GM19452 (cell line): Measurements from ENCODE around the gene PTPRO.

Experiments
- ATAC-seq: cut with Tn5 transposase; IDR thresholded peaks from one replicate; pipeline ENCODE4 v1.9.1; 2021; ENCODE audit not compliant: unreplicated experiment

The PTPRO gene

DNA sequence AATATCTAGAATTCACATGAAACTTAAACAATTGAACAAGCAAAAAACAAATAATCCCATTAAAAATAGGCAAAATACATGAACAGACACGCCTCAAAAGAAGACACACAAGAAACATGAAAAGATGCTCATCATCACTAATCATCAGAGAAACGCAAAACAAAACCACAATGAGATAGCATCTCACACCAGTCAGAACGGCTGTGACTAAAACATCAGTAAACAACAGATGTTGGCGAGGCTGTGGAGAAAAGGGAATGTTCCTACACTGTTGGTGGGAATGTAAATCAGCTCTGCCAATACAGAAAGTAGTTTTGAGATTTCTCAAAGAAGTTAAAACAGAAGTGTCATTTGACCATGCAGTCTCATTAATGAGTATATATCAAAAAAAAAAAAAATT lies 121.3 kb downstream of the PTPRO start:
- no peak for ATAC-seq

- no peak for ATAC-seq
Observed at GRCh38 chr12:15444523-15444922, 122.2 kb downstream of the PTPRO start.

DNA sequence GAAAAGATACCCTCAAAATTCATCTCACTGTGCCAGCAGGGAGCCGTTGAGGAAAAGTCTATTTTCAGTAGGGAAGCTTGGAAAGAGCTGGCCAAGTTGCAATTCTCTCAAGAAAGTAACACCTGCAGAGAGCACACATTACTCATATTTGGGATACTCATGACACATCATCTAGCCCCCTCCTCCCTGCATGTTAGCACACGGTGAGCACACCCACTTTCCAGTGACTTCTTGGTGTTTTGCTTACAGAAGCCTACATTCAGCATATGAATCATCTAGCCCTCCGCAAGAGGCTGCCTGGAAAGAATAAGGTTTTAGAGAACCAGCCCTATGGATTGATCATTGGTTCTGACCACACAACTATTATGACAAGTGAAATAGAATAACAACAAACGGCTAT lies 124.5 kb downstream of the PTPRO start:
- ATAC-seq: no peak

- ATAC-seq: no peak
Observed at GRCh38 chr12:15453613-15454012, 131.3 kb downstream of the PTPRO start.

GRCh38 chr12:15458008-15458407 lies 135.7 kb downstream of the PTPRO start:
- no peak for ATAC-seq

- no peak for ATAC-seq
Observed at GRCh38 chr12:15468911-15469310, 146.6 kb downstream of the PTPRO start.

DNA sequence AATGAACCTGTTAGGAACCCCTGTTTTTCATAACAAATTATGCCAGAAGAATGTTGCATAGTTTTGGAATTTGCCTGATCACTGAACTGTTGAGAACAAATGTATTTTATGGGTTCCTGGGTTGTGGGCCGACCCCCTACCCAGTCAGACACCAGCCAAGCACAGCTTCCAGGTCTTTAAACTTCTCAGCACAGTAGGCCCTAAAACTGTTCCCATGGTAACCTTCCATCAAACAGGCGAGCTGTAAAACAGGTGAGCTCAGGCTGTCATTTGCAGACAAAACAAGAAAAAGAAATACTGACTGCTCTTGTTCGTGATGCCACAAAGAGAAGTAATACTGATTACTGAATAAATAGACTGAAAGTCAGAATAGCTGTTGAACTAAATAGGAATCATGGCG lies 147.0 kb downstream of the PTPRO start:
- ATAC-seq: no peak

DNA sequence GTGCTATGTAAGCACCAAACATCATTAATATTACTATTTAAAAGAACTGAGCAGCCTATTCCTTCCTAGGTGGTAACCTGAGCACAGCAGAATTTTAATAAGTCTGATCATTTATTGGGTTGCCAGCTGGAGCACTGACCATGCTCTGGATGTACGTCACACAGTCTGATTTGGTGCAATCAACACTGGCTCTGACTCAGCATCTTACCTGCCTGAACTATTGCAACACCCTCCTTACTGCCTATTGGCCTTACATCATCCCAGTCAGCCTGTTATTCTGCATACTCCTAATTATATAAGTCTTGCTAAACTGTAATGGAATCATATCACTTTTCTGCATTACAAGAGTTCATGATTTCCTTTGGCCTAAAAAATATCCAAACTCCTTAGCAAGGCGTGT lies 149.7 kb downstream of the PTPRO start:
- no peak for ATAC-seq

DNA sequence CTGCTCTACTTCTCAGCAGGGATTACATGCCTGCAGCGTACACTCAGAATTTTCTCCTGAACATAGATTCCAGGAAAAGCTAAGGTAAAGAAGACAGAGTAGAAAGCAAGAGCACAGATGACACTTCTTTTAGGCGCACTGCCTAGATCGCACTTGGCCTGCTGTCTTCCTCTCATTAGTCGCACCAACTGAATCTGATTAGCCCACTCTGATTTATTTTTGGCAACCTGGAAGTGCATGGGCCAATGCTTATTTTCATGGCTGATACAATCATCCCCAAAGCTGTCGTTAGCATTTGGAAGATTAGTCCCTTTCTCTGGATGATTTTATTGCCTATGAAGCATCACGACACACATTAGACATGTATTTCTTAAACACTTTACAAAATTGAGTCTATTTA lies 152.5 kb downstream of the PTPRO start:
- ATAC-seq: no peak

- no peak for ATAC-seq
Observed at GRCh38 chr12:15477761-15478160, 155.5 kb downstream of the PTPRO start.

DNA sequence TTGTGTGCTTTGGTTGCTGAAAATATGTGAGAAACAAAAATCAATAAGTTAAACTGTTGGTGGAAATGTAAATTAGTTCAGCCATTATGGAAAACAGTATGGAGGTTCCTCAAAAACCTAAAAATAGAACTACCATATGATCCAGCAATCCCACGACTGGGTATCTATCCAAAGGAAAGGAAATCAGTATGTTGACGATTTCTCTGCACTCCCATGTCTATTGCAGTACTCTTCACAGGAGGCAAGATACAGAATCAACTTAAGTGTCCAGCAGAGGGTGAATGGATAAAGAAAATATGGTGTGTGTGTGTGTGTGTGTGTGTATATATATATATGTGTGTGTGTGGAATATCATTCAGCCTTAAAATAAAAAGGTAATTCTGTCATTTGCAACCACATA lies 159.5 kb downstream of the PTPRO start:
- ATAC-seq: no peak

DNA sequence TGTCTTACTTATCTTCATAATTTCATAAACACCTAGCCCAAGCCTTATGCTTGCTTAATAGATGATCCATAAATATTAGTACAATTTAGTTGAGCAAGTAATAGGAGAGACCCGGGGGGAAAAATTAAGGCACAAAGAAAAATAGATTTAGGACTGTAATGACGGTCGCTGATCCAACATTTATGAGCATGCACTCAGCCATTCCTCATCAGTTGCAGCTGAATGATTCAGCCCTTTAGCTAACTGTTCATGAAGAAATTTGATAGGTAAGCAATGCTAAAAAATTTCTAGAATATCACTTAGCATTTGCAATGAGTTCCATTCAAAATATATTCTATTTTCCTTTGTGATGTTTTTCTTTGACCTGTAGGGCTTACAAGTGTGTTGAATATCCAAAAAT lies 163.2 kb downstream of the PTPRO start:
- ATAC-seq: no peak

DNA sequence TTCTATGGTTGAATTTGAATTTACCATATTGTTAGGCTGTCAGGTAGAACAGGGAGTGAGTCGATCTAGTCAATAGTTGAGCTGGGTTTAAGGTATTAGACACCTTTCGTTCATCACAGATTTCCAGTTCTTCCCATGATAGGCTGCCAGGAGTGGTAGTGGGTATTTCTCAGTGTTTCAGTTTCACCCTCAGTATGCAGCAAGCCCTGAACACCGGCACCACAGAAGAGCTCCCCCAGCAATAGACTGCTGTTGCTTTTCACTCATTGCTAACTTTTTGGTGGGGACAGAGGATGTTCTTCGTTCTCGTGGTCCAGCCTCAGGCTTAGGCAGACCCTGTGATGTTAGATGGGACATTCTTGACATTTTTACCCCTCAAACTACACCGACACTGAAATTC lies 164.6 kb downstream of the PTPRO start:
- ATAC-seq: no peak

DNA sequence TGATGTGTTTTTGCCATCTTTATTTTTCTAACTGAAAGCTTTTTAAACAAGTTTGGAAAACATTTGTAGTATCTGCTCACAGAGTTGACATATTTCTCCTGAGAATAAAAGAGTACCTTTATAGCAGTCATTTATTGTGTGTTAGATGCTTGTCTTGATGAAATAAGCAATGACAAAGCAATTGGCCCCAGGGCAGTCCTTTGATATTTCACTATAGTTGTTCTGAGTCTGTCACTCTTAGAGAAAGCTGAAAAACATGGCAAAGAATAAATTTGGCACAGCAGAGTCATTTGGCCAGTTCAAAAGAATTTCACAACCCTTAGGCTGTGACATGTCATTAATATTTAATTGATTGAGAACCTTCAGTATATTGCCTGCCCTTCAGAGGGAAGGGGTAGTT lies 166.2 kb downstream of the PTPRO start:
- ATAC-seq: no peak

DNA sequence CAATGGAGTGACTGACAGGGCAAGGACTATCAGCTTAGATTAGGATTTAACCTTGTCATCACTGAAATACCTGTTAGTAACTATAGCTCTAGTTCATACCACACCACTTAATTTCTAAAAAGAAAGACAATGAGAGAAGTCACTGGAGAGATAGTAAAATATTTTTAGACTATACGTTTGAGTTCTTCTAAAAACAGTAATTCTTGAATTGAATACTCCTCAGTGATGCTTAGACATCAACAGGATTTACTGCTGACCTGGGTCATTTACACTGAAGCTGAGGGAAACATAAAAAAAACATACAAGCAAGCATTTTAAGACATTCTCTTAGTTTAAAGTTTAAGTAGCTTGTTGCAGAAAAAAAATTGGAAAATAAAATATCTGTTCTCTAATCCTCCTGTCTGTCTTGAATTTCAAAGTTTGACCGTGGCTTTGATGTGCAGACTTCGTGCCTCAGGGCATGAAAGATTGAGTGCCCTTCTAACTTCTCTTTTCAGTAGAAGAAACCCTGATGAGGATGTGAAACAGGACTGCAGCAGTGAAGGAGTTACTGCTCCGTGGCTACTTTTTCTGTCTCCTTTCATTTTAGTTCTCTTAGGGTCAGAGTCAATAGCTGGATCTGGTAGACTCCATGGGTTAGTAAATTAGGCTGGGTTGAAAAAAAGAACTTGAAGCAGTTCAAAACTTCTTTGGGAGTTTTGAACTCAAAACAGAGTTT lies 172.2 kb downstream of the PTPRO start:
- no peak for ATAC-seq

- no peak for ATAC-seq
Observed at GRCh38 chr12:15495746-15496145, 173.4 kb downstream of the PTPRO start.

DNA sequence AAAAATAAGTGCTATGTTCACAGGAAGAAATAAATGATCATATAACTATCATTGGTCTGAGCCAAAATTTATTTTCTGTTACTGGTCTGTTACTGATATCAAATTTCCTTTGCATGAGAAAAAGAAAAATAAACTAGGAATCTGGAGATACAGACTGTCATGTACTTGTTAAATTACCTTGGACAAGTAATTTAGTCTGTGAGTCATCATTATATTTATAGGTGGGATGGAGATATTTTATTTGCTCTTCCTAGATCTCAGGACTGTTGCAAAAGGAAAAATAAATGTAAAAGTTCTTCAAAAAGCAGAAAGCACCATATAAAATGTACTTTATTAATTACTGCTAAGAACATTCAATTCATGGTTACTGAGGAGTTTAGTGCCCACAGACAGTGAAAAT lies 174.4 kb downstream of the PTPRO start:
- no peak for ATAC-seq

GRCh38 chr12:15497671-15498292 lies 175.5 kb downstream of the PTPRO start:
- ATAC-seq: no peak

- ATAC-seq: no peak
Observed at GRCh38 chr12:15502211-15502610, 179.9 kb downstream of the PTPRO start.

GRCh38 chr12:15505616-15506015 lies 183.3 kb downstream of the PTPRO start:
- no peak for ATAC-seq

DNA sequence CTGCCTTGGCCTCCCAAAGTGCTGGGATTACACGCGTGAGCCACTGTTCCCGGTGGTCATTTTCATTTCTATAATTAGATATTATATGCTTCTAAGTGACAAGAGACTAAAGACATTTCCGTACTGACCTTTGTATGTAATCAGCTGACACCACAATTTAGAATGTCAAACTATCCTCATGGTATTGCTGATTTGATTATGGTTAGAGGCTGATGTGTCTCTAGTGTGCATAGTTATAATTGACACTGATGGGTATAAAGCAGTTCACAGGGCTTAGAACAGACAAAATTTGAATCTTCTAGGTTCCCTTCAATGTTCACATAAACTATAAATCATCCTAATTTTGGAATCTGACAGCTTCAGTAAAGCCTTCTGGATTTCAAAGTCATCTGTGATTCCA lies 192.7 kb downstream of the PTPRO start:
- ATAC-seq: no peak

- ATAC-seq: no peak
Observed at GRCh38 chr12:15520083-15520482, 197.8 kb downstream of the PTPRO start.

- no peak for ATAC-seq
Observed at GRCh38 chr12:15520844-15521243, 198.5 kb downstream of the PTPRO start.
